ENCODE data around the gene JDP2.

Gene JDP2

DNA sequence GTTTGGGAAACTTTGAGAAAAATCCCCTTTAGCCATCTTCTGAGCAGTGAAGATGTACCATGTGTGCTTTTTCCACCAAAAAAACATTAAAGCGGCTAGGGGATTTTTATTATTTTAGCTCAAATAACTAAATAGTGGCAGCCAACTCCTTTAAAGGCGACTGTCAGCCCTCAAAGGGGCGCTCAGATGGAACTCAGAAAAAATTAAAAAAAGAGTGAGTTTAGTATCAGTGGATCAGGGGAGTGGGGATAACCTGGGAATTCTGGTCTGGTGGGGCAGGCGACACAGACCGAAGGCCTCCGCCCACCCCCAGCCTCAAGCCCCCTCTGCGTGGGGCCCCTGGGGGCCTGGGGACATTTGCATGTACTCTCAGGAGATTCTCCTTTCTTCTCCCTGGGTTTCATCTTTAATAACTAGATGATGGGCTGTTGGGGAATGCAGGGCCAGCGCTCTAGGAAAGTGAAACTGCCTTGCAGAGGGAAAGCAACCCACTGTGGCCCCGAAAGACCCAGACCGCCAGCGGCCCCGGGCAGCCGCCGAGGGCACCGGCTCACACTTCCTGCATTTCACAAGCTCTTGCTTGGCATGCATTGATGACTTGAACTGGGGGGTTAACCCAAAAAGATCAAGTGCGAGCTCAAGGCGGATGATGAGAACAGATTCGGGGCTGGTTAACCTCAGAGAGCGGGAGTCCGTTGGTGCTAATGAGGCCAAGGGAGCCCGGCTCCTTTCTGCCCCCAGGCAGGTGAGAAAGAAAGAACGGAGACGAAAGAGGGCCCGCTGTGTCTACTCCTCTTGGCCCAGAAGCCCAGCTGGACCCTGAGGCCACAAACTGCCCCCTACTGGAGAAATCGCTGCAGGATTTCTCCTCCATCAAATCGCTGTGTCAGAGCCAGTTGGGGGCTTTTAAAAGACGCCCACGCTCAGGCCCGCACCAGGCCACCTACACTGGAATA is 87.1 kb downstream of the JDP2 start:
- DNase-seq (ENCODE audit: low read depth in 3 of 3) = no peak

DNA sequence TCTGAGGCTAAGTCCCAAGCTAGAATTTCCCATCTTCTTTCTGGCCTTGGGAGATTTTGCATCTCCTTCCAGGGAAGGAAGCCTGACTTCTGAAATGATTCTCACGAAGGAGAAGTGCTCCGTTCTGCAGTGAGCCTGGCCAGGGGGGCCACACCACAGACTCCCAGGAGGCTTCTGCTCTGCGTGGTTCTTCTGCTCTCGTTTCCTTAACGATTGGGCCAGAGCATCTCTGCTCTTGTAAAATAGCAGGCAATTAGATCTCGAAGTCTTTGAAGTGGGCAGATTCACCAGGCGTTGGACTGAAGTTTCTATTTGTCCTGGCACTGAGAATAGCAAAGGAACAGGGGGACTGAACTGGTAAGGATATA is 87.8 kb downstream of the JDP2 start:
- no peak for DNase-seq (ENCODE audit: low read depth in 3 of 3)

DNA sequence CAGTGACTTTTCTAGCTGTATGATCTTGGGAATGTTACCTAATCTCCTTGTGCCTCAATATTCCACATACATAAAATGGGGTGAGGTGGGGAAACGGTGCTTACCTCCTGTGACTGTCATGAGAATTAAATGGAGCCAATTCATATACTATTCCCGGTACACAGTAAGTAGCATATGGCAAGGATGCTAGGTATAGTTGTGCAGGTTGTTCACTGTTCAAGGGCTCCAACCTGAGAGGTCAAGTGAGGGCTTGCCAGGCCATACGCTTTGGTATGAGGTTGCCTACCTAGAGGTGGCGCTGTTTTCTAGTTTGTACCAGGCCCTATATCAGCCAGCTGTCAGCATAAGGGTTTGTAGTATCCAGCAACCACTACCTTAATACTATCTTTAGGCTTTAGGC is 90.8 kb downstream of the JDP2 start:
- peak in 1 of 3 donors; percentile 56 for DNase-seq (ENCODE audit: low read depth in 3 of 3)

DNA sequence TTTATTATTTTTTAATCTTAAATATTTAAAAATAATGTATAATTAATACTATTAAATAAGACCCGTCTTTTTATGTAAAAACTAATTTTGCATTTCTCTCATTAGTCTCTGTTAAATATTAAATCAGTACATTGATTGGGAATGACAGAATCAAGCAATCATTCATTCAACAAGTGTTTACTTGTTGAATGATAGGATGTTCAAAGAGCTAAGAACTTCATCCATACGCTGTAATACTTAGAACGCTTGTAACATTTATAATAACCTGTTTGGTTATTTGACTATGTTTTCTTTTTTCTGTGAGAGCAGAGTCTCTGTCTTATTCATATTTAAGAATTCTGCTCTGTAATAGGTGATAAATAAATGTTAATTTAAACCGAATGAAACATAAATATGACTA is 91.6 kb downstream of the JDP2 start:
- no peak for DNase-seq (ENCODE audit: low read depth in 3 of 3)

DNA sequence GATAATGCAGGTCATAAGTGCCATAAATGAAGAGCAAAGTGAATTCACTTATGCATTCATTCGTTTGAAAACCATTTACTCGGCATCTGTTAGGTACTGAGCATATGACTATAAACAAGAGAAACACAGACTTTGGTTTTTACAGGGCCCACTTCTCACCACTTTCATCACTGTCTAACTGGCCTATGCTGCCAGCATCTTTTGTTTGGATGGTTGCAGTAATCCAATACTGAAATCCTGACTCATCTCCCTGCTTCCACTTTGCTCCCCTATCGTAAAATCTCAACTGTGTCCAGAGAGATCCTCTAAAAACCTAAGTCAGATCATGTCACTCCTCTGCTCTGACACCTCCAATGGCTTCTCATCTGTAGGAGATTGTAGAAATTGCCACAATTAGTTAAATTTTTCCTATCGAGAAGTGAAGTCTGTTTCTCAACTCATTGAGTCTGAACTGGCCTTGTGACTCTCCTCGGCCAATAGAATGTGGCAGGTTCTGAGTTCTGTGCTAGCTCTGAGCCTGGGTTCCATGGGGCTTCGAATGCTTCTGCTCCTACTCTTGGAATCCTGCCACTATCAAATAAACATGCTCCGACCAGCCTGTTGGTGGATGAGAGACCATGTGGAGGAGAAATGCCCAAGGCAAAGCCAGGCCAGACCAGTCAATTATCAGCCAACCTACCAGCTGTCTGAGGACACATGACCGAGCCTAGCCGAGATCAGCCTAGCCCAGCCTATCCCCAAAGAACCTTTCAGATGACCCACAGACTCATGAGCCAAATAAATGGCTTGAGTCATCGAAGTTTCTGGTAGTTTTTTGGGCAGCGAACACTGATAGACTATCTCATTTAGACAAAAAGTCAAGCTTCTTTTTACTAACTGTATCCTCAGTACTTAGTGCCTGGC is 92.3 kb downstream of the JDP2 start:
- DNase-seq (ENCODE audit: low read depth in 3 of 3) = no peak

DNA sequence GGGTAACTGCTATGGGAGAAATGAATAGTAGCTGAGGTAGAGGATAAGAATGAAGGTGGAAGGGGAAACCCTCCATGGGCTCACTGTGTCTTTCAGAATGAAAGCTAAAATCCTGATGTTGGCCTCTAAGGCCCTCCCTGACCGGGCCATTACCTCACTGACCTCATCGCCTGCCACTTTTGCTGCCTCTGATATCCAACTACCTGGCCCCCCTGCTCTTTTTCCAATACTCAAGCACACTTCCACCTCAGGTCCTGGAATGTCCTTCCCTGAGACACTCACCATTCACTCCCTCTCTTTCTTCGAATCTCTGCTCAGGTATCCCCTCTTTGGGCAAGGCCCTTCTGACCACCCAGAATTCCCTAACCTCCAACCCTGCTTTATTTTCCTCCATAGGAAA is 93.0 kb downstream of the JDP2 start:
- DNase-seq (ENCODE audit: low read depth in 3 of 3) = no peak

DNA sequence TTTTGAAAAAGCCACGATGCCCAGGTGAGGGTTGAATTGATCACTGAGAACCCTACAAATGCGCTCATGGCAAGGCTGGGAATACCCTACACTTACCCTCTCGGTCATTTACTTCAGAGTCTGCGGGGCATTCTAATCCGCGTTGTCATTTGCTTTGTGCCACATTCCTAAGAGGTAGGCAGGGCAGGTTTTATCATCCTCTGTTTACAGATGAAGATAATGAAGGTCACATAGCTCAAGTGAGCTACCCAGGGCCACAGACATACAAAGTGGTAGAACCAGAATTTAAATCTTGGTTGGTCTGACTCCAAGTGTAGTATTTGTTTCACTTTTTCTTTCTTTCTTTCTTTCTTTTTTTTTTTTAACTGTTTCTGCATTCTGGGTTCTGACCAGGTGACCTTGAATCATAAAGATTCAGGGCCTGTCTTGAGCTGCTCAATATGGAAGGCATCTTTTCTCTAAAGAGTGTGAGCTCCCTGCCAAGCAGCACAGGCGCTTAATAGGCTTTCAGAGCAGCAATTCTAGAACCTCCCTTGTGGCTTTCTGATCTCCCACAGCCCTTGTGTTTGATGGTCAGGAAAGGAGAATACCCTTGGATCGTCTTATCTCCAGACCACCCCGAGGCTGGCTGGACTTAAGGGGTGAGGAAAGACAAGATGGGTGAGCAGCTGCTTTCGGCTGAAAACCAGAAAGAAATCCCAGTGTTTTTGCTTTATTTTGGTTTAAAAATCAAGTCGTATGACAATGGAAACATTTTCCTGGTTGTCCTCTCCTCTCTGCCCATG is 93.8 kb downstream of the JDP2 start:
- no peak for DNase-seq (ENCODE audit: low read depth in 3 of 3)

DNA sequence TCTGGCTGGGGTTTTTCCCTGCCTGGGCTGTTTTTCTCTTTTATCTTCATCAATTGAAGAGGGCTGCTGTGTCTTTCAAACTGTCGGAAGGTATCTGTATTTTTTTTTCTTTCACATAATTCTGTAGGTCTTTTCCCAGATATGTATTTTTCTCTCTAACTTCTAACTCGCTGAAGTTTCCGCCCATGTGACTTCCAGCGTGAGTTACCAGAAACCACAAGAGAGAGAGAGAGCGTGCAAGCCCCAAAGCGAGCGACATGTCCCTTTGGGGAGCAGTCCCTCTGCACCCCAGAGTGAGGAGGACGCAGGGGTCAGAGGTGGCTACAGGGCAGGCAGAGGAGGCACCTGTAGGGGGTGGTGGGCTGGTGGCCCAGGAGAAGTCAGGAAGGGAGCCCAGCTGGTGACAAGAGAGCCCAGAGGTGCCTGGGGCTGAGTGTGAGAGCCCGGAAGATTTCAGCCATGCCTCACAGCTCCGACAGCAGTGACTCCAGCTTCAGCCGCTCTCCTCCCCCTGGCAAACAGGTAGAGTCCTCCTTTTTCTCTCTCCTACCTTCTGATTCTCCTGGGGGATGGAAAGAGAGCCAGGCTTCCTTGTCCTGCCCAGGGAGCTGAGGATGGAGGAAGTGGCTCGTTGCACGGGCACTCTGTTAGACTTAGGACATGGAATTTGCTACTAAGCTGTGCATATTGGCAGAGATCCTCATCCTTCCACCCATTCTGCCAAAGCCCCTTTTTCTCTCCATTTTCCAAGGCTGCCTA is 94.6 kb downstream of the JDP2 start, which contains the start of gene BATF:
Gene BATF (plus strand): TSS at position 246 of the 759 bp plus-strand sequence. CDS start 214 bp downstream, at position 460.
- peak; percentile 59 to 70 (median 62) for DNase-seq (ENCODE audit: low read depth in 3 of 3)

DNA sequence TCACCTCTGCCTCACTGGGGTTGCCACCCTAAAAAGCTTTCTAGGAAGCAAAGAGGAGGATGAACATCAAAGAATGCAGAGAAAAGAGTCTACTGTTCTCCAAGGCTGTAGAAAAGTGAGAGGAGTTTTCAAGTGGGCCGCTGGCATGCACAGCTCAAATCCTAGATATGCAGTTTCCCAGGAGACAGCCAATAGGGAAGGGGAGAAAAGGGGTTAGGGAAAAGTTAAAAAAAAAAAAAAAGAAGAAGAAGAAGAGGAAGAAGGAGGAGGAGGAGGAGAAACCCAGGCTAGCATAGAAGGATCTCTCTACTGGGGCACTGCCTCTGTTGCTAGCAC is 95.1 kb downstream of the JDP2 start:
- DNase-seq (ENCODE audit: low read depth in 3 of 3) = no peak
